ENCODE measurements around the gene TBC1D16.

Gene TBC1D16

DNA sequence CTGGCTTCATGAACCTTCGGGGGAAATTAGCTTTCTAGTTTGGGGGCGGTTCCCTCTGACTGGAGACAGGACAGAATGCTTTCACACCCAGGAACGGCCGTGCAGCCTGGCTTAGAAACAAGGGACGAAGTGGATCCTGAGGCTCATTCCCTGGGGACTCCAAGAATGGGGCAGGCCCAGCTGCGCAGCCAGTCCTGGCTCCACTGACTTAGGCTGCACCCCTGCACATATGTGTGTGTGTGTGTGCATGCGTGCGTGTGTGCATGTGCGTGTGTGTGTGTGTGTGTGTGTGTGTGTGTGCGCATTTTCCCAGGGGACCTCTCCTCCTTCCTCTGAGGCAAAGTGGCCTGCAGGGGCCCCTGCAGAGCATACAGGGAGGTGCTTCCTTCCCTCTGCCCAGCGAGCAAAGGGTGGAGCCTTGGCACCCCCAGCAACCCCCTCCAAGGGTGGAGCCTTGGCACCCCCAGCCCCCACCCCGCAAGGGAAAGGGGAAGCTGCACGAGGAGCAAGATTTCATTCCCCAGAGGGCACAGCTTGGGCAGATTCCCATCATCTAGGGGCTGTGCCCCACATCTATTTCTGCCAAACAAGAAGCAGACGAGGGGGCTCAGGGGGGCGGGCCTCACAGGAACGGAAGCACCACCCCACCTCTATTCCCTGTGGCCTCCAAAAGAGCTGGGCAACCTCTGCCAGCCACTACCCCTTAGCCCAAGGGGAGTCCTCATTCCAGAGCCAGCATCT lies 98.9 kb downstream of the TBC1D16 start:
- DNase-seq: no peak

DNA sequence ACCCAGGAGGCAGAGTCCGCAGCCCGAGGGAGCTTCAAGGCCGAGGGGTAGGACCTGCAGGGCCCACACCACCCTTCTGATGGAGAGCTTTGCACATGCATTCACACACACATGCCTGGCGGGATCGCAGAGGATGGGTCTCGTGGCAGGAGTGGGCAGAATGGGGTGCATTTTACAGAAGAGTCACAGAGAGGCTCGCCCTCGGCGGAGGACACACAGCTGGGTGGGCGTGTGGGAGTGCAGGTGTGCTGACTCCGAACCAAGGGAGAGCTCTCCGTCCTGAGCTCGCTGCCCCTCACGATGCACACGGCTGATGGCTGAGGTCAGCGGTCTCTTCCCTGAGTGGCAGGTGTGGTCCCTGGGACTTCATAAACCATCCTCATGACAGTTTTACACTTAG lies 99.6 kb downstream of the TBC1D16 start:
- no peak for DNase-seq

DNA sequence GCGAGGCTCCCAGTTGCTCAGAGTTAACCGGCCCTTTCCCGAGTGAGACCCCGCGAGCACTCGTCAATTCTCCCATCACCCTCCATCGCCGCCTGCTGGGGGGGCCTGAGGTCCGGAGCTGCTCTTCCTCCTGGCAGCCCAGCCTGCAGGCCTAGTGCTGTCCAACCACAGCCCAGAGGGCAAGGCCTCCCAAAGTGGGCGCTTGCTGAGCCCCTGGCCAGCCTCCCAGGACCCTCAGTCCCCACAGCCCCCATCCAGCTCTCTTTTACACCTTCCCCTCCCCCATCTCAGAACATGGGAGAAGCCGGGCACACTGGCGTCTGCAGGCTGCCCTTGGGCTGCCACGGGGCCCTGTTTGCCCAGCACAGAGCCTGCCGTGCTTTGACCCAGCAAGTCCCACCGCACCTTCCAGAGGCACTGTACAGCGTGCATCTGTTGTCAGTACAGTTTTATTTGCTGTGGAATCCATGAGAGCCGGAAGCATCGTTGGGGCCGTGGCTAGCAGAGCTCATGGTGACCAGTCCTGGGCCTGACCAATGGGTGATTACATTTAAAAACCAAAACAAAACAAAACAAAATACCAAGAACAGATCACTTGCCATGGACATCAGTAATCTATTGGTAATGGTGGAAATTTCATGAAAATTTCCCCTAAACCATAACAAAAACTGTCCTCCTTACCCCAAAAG lies 100.3 kb downstream of the TBC1D16 start:
- DNase-seq: no peak

DNA sequence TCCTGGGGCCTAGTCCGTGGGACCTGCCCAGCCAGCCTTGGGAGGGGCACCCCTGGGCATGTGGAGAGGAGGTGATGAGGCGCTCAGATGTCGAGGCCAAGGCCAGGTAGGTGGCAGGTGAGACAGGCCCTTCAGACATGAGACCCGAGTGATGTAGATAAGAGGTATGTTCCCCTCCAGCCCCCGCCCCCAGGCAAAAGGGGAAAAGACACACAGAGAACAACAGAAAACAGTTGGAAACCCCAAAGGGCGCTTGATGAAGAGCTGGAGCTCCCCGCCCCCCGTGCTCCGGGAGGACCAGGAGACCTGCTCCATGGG lies 101.1 kb downstream of the TBC1D16 start:
- no peak for DNase-seq

DNA sequence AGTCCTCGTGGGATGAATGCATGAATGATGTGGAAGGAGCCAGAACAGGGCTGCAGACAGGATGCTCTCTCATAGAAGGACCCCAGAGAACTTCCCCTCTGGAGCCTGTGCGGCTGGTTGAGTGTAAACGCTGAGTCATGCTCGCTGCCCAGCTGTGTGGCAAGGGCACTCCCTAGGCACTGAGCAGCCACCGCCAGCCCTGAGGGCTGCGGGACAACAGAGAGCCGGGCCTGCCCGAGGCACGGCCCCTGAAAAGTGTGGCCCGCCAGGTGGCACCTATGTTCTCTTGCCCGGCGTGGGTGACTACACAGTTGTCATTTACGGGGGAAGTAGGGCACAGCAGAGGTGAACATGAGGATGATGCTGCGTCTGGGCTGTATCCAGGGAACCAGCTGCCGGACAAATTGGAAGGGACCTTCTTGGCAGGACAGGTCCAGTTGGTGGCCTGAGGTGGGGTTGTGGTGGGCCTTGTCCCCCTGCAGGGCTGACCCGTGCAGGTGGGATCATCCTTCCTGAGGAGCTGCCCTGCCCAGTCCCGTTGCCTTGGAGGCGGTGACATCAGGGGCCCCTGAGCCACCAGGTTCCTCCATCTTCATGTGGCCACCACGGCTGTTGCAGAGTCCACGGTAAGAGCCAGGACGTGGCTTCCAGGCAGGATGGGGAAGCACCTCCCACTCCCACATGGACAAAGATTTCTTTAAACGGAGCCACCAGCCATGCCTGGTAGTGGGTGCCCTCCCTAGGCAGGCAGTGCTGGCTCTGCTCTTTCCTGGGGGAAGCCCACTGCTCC lies 101.6 kb downstream of the TBC1D16 start:
- DNase-seq: no peak

DNA sequence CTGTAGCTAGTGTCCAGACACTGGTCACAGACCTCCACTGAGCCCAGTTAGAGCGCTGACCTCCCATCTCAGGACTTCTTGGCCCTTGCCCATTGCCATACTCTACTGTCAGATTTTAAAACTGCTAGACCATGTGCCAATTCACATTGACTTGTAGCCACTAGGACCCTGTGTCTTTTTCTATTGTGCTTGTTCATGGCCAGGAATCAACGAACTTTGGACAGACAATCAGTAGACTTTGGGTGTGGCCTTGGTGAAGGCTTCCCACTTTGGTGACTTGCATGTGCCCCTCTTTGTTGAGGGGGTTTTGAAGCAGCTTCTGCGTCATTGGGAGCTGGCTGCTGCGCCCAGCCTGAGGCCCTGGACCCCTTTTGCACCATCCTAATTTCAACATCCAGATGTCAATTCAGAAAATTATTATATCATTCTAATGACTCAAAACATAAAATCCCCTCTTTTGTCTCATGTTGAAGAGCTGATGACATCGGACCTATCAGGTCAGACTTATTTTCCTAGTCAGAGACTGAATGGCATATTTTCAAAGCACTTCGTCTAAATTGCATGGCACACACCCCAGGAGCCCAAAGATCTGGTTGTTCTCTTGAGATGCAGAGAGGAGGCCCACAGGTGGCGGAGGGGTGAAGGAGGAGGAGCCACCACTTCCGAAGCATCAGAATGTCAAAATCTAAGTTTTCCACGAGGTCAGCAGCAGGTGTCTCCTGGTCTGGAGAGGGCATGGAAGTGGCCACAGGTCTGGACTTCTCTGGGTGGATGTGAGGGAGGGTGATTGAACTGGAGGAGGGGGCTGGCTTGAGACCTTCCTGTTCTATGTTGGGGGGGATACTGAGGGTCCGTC lies 103.0 kb downstream of the TBC1D16 start:
- no peak for DNase-seq

DNA sequence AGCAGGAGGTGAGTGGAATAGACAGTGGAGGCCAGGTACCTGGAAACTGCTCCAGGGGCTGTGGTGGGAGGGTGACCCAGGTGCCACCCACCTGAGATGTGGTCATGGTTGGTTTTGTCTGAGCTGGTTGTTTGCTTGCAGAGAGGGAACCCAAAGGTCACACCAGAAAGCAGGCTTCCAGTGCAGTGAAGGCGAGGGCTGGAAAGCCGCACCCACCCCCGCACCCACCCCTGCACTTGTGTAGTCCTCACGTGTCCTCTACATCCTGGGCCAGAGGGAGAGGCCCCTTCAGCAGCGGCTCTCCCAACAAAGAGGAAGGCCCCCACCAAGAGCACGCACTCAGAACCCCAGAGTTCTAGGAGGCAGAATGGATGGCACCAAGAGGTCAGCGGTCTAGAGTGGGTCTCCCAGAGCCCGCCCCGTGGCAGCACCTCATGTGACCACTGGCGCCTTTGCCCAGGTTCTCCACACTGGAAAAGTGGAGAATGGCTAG lies 103.8 kb downstream of the TBC1D16 start:
- DNase-seq: no peak

DNA sequence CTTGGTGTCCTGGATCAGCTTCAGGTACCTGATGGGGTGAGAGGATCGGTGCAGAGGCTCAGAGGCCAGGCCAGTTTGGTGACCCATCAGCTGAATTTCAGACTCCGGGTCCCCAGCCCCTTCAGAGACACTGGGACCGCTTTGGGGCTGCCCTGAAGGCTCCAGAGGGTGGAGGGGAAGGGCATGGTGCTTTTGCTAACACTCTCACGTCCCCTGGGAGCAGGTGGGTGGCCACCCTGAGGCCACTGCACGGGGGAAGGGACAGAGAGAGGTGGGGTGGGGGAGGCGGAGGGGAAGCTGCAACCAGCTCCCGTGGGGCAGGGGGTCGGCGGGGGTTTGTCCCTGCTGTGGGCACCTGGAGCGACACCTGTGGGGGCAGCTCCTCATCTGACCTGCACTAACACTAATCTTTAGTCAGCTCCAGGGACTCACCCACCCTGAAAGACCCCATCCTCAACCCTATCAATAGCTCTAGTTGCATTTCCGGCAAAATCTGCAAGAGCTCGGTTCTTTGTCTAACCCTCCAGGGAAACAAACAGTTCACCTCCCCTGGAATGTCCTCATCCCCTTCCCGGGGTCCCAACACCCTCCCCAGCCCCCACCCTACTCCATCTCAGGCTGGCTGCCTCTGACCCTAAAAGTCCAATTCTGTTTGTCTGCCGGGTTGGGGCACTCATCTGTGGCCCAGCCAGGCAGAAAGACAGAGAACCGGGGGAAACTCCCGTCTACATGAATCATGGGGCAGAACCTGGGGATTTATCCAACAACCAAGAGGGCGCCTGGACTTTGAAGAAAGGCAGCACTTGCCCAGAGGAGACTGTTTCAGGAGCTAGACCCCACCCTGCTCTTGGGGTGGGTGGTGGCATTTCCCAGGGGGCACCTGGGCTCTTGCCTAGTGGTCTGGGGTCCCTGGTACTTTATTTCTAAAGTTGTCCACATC lies 104.5 kb downstream of the TBC1D16 start:
- DNase-seq: no peak

DNA sequence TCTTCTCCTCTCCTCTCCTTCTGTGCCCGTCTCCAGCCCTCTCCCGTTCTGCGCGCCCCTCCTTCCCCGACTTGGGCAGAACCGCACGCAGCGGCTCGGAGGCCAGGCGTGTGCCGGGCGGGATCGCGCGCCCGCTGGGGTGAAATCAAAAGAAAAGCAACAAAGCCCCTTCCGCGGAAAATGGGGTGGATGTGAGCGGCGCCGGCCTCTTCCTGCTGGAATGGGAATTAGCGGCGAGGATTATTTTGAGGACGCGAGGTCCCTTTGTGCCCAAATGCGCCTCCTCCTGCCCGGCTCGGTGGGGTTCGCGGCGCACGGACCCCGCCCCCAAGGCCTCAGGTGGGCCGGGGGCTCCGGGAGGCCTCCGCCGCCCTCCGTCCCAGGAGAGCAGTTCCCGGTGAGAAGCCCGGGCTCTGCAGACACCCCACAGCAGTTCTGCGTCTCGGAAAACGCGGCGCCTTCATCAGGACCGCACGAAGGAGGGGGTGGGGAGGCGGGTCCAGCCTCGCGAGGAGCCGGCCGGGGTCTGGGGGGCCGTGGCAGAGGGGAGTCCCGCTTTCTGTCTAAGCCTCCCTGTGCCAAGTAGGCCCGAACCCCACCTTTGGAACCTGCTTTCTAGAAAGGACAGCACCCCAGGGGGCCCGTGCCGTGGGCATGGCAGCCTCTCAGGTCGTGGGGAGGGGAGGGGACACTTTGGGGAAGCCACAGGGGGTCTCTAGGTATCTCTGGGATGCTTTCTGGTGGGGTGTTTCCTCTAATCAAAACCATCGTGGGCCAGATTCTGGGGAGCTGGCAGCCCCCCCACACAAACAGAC lies 105.4 kb downstream of the TBC1D16 start:
- no peak for DNase-seq

DNA sequence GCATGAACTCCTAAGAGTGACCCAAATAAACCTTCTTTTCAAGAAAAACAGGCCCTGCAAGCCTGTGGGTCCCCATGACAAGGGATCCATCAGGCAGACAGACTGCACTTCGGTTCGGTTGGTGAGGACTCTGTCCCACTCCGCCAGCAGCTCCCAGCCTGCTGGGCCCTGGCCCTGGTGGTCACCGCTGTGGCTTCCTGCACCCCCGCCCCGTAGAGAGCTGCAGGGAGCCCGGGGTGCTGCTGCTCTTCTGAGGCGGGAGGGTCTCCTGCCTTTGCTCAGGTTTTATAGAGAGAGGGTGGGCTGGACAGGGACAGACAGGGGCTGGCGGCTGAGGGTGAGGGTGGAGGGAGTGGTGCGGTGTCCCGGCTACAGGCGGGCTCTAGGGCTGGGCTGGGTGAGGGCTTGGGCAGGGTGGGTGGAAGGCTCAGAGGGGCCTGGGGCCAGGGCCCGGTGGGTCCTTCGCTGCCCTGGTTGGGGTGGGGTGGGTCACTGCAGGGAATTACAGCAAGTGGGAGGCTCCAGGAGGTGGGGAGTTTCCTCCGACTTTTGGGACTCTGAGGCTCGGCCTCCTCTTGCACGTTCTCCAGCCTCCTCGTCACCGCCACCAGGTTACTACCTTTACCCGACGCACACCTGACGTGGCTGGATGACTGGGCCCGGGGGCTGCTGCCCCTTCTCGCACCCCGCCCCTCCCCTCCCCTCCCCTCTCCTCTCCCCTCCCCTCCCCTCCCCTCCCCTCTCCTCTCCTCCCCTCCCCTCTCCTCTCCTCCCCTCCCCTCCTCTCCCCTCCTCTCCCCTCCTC lies 106.2 kb downstream of the TBC1D16 start:
- DNase-seq: no peak

DNA sequence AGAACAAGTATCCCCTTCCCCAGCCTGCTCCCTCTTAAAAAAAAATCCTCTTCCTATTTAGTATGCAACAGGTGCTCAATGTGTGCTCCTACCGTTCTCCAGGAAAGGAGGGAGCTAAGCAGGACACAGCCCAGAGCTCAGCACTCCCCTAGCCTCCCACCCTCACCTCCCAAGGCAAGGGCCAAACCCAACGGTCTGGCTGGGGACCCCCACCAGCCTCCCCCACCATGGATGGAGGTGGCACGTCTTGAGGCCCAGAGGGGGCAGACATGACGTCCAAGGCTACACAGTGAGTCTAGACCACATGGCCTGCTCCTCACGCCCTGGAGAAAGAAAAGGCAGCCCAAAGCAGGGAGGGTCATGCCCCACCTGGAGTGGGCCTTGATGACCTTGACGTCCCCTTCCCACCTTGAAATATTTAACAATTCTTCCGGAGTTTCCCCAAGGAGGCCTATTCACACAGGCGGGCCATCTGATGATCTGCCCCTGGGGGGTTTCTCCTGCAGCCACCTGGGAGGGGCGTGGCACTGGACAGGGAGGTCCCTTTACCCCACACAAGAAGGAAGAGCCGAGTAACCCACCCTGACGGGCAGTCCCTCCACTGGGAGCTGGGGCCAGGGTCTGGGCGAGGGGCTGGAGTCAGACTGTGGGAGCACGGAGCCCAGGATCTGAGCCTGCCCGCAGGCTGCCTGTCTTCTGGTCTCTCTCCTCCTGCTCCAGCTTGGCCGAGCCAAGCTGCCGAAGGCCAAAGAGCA lies 107.0 kb downstream of the TBC1D16 start:
- no peak for DNase-seq

DNA sequence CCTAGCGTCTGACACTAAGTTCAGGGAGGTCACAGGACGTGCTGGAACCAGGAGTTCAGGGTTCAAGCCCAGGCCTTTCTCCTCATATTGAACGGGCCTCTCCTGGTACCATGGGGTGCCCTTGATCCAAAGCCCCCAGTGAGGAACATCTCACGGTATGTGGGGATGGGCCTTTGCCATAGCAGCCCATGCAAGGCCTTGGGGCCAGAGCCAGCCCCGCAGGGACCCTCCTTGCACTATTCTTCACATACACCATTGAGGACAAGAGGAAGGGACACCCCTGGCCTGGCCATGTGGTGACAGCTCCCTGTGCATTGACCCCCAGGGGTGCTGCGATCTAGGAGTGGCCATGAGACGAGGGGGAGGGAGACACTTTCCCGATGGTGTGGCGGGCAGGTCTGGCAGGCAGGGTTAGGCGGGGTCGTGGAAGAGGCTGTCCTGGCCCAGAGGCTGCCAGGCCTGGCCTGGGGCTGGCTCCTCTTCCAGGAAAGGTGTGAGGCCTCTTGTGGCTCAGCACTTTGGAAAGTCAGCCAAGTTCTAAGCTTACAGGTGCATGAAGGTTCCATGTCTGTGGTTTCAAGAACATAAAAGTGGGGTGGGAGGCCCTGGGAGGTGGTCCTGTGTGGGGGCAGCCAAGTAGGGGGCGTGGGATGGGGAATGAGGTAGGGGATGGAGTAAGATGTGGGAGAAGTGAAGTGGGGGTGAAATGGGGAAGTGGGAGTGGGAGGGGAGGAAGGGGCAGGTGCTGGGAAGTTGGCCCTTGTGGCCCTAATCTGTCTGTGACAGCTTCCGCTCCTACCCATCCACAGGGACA lies 107.8 kb downstream of the TBC1D16 start:
- no peak for DNase-seq

DNA sequence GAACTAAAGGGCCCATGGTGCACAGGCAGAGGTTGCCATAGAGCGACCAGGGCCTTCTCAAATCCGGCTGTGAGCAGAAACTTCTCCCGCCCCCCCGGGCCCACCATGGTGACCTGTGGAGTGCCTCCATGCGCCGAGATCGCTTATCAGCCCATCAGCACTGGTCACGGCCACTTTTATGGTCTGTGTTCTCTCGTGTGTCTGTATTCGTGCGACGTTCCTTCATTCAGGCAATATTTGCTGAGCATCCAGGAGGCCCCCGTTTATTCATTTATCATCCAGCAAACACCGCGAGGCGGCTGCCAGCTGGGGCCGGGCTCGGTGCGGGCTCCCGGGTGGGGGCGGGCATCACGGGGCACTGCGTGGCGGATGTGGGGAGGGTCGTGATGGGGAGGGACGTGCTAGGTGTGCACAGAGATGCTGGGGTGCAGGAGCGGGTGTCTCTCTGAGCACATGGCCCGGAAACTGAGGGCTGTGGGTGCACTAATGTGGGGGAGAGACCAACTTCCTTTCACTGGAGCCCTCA lies 108.5 kb downstream of the TBC1D16 start:
- DNase-seq: no peak

DNA sequence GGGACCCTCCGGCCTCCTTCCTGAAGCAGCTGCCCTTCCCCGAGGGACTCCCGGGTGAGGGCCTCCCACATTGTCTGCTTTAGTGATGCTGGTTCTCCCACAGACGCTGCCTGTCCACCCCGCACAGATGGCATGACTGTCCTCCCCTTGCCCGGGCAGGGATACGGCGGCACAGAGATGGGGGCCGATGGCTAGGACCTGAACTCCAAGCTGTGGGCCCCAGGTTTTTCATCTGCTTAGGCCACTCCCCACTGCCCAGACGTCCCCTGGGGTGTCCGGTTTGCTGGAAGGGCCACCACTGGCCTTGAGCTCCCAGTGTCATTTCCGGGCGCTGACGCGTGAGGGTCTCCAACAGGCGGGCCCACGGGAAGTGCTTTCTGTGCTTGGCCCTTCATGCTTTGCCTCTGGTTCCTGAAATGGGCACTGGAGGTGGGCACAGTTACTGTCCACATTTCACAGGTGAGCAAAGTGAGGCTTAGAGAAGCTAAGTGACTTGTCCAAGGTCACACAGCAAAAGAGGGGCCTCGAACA lies 109.0 kb downstream of the TBC1D16 start:
- DNase-seq: no peak

DNA sequence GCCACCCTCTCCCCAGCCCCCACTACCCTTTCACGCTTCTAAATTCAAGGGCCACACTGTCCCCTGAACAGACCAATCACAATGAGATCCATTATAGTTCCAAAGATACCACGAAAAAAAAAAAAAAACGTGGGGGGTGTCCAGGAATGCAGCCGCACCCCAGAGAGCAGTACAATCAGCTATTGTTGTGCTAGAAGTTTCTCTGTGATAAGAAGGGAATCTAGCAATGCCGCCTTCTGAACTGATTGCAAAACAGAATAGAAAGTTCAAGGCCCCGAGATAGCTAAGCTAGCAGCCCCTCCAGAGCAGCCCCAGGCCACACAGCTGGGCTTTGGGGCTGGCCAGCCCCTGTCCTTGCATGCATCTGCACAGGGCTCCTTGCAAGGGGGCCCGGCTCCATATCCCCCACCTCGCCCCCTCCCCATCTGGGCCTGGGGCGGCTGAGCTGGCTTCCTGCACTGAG lies 109.5 kb downstream of the TBC1D16 start:
- no peak for DNase-seq

DNA sequence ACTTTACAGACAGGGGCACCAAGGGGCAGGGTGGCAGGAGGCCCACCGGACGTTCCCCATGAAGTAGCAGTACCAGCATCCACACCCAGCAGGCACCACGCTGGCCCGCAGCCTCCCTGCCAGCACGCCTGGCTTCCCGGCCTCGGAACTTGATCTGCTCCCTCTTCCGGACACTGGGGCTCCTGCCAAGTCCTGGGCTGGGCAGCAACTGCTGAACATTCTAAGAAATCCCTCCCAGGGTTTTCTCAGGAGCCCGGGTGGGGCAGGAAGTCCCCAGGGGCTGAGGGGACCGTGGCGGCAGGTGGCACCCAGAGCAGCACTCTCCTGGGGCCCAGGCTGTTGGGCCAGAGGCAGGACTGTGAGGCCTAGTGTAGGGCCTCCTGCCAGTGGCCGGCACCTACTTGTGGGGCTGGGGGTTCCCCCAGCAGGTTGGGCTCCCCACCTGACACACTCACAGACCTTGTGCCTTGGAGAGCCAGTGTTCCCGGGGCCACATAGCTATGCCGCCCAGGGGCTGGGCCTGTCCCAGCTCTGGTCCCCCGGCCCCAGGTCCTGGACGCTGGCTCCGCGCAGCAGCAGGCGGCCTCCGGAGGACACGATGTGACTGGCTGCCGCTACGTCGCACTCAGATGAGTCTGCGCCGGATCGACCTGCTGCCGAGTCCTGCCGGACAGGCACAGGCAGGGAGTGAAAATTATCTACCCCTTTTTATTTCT lies 110.3 kb downstream of the TBC1D16 start:
- DNase-seq: no peak

DNA sequence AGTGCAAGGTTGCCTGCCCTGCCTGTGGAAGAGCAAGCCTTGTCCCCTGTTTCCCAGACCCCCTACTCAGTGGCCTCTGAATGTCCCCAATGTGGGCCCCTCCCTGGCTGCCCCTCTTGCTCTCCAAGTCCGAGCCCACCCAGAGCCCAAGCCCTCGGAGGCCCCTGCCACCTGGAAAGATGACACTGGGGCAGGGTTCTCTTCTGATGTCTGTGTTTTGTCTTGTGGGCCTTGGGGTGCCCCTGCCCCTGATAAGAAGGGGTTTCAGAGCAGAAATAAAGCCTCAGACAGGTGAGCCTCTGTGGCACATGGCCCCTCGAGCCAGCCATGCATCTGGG lies 111.1 kb downstream of the TBC1D16 start:
- no peak for DNase-seq
